ENCODE measurements around the gene B3GNT3.

The B3GNT3 gene

GRCh38 chr19:17834350-17835181 is 39.6 kb downstream of the B3GNT3 start:
- DNase-seq (ENCODE audit: low spot score): no peak

GRCh38 chr19:17835182-17836006 is 40.5 kb downstream of the B3GNT3 start:
- DNase-seq (ENCODE audit: low spot score): no peak

GRCh38 chr19:17836530-17836929 is 41.6 kb downstream of the B3GNT3 start:
- no peak for DNase-seq (ENCODE audit: low spot score)

GRCh38 chr19:17837972-17838371 is 43.0 kb downstream of the B3GNT3 start:
- no peak for DNase-seq (ENCODE audit: low spot score)

- no peak for DNase-seq (ENCODE audit: low spot score)
These were observed 45.1 kb downstream of the B3GNT3 start for GRCh38 chr19:17840019-17840418.

- DNase-seq (ENCODE audit: low spot score): no peak
These were observed 46.5 kb downstream of the B3GNT3 start for GRCh38 chr19:17841371-17841809.

- no peak for DNase-seq (ENCODE audit: low spot score)
These were observed 47.1 kb downstream of the B3GNT3 start for GRCh38 chr19:17841810-17842662.

GRCh38 chr19:17842663-17843291 is 47.8 kb downstream of the B3GNT3 start:
- DNase-seq (ENCODE audit: low spot score): no peak

GRCh38 chr19:17843292-17843827 is 48.4 kb downstream of the B3GNT3 start:
- DNase-seq (ENCODE audit: low spot score): no peak

- no peak for DNase-seq (ENCODE audit: low spot score)
These were observed 49.1 kb downstream of the B3GNT3 start for GRCh38 chr19:17843908-17844490.

- DNase-seq (ENCODE audit: low spot score): no peak
These were observed 51.2 kb downstream of the B3GNT3 start for GRCh38 chr19:17846146-17846545.

GRCh38 chr19:17847538-17848366 is 52.8 kb downstream of the B3GNT3 start, which contains the start of gene JAK3:
Gene JAK3 (minus strand): TSS chr19:17847982. CDS start chr19:17844417, 3,565 bp downstream.
- no peak for DNase-seq (ENCODE audit: low spot score)

GRCh38 chr19:17848595-17849292 is 53.8 kb downstream of the B3GNT3 start:
- no peak for DNase-seq (ENCODE audit: low spot score)

- no peak for DNase-seq (ENCODE audit: low spot score)
These were observed 59.1 kb downstream of the B3GNT3 start for GRCh38 chr19:17854061-17854460.

GRCh38 chr19:17855280-17856152 is 60.6 kb downstream of the B3GNT3 start:
- peak; percentile 87 for DNase-seq (ENCODE audit: low spot score)

GRCh38 chr19:17859533-17860330 is 64.8 kb downstream of the B3GNT3 start, which contains the start of gene RPL18A:
Gene RPL18A (plus strand): TSS chr19:17859910. CDS start chr19:17859957, 47 bp downstream.
- peak; percentile 100 for DNase-seq (ENCODE audit: low spot score)

- DNase-seq (ENCODE audit: low spot score): no peak
These were observed 65.5 kb downstream of the B3GNT3 start for GRCh38 chr19:17860331-17860992.

Measured in hematopoietic multipotent progenitor cell treated with erythropoietin and hydrocortisone succinate and interleukin-3 and kit ligand, for 17 days (in vitro differentiated cells).